PC-9 (cell line): Measurements from ENCODE around the gene ANKRD39. TPM values are rescaled to one million over a fixed set of nuclear protein-coding genes. Genes with fewer than 3 reads are reported as not detected.

Source experiments
- BruUV-seq: library from RNA; stranded (reverse); fragments of 400-500 nt; replicated peaks from 2 replicates; lab custom pipeline; 2021; lab: Mats Ljungman, UMichigan
- CTCF ChIA-PET: fragments of 300-600 bp; sonication (Branson Sonifier 250); formaldehyde crosslinking; loops from one replicate; lab custom pipeline; 2022; ENCODE audit warnings: antibody characterized with exemption; lab: Charles Lee
- POLR2A ChIA-PET: fragments of 300-600 bp; sonication (Branson Sonifier 250); formaldehyde crosslinking; loops from one replicate; lab custom pipeline; 2022; ENCODE audit warnings: antibody characterized with exemption; ENCODE audit not compliant: unreplicated experiment; lab: Charles Lee
- DNase-seq, 2 experiments: peaks; one replicate each; pipeline versions ENCODE4 v3.0.0 to v3.0.0-alpha.2; 2015 to 2022; ENCODE audit warnings: mixed read lengths in 1 of 2
- H2AFZ ChIP-seq: fragments of 200-600 bp; sonication (generic); 2 replicates; pipeline ENCODE4 v1.8.1; 2017; ENCODE audit warnings: antibody characterized with exemption
- H3F3A ChIP-seq: fragments of 200-600 bp; sonication (generic); 2 replicates; pipeline ENCODE4 v1.8.1; 2017; ENCODE audit warnings: antibody characterized with exemption, mild to moderate bottlenecking, low read depth; ENCODE audit not compliant: insufficient read depth
- H3K27ac ChIP-seq: fragments of 200-600 bp; sonication (generic); 2 replicates; pipeline ENCODE4 v1.6.1; 2016; ENCODE audit warnings: mixed run types
- H3K27me3 ChIP-seq: fragments of 200-600 bp; sonication (generic); 2 replicates; pipeline ENCODE4 v1.6.1; 2016; ENCODE audit warnings: low read depth, mixed run types; ENCODE audit not compliant: insufficient read depth
- H3K36me3 ChIP-seq: fragments of 200-600 bp; sonication (generic); 2 replicates; pipeline ENCODE4 v1.6.1; 2016; ENCODE audit warnings: low read depth, mixed run types
- H3K4me1 ChIP-seq: fragments of 200-600 bp; sonication (generic); replicated peaks from 2 replicates; pipeline ENCODE4 v1.6.1; 2016; ENCODE audit warnings: mixed run types; ENCODE audit not compliant: insufficient read depth
- H3K4me2 ChIP-seq: fragments of 200-600 bp; sonication (generic); 2 replicates; pipeline ENCODE4 v1.6.1; 2017; ENCODE audit warnings: mixed run types
- H3K4me3 ChIP-seq: fragments of 200-600 bp; sonication (generic); 2 replicates; pipeline ENCODE4 v1.6.1; 2016; ENCODE audit warnings: mixed run types
- H3K79me2 ChIP-seq: fragments of 200-600 bp; sonication (generic); 2 replicates; pipeline ENCODE4 v1.6.1; 2017; ENCODE audit warnings: low read depth, mixed run types
- H3K9me2 ChIP-seq: fragments of 200-600 bp; sonication (generic); 2 replicates; pipeline ENCODE4 v1.8.1; 2017; ENCODE audit warnings: mild to moderate bottlenecking; ENCODE audit not compliant: insufficient read depth
- H3K9me3 ChIP-seq: fragments of 200-600 bp; sonication (generic); 2 replicates; pipeline ENCODE4 v1.8.1; 2016; ENCODE audit warnings: low read depth; ENCODE audit not compliant: insufficient read depth
- H4K20me1 ChIP-seq: fragments of 200-600 bp; sonication (generic); 2 replicates; pipeline ENCODE4 v1.8.1; 2017; ENCODE audit not compliant: insufficient read depth
- EZH2 ChIP-seq: fragments of 200-600 bp; sonication (generic); IDR thresholded peaks from 2 replicates; pipeline ENCODE4 v1.8.0; 2017; ENCODE audit warnings: antibody characterized with exemption, low read depth
- intact Hi-C: fragments of 100-400 bp; cut with micrococcal nuclease; formaldehyde crosslinking; loops from one replicate; pipeline ENCODE4 v1.10.0; 2022; ENCODE audit not compliant: unreplicated experiment
- total RNA-seq: library from RNA; stranded (reverse); gene quantifications from 2 replicates; pipeline ENCODE4 v1.2.3, GENCODE V29; 2021
- TF ChIP-seq, protein P1 (sequence below): fragments of 200-600 bp; sonication (generic); conservative IDR thresholded peaks from 2 replicates; pipeline ENCODE4 v1.6.1; 2017; ENCODE audit warnings: mixed run types, antibody characterized with exemption, mild to moderate bottlenecking, moderate library complexity

The ANKRD39 gene
- total RNA-seq, 1 experiment from 2014 or later: 19.0 TPM

DNA sequence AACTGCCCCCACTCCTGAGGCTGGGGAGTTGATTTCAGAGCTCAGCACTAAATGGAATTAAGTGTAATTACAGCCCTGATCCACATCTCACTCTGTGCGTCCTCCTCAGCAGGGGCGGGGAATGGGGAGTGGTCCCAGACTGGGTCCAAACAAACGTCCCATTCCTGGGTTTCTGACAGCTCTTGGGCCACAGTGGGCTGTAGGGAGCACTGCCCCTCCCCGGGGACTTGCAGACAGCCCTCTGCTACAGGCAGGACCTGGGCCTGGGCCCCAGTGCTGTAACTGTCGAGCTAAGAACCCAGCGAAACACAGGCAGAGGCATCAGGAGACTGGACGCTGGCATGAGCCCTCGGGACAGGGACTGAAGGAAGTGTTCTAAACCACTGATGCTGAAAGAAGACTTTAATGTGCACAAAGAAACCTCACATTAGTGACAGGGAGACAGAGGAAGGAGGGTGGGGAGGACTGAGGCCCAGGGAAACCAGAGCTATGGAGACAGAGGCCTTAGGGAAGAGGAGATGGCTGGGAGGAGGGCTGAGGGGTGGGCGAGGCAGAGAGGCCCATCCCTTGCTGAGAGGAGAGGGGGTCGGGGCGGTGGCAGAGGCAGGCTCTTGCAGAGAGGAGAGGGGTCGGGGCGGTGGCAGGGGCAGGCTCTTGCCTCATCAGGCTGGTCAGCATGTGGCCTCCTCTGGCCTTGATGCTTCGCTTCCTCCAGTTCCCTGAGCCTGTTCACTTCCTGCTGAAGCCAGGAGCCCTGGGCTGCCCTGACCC, 17.9 kb upstream of the ANKRD39 start:
- Histone ChIP-seq H3K4me2 (peak overlapping the region; percentile 59), H3K79me2 (no peaks in the 10 kb centered on the region), H4K20me1 (no peaks in the 10 kb centered on the region), H2AFZ (no peak overlapping the region), H3K27ac (peak overlapping the region; percentile 49), H3K9me2 (no peaks in the 10 kb centered on the region), H3F3A (peaks cover 43% of the 10 kb centered on the region; the same call in 1 of the 2 replicates), H3K36me3 (no peaks in the 10 kb centered on the region), H3K9me3 (no peaks in the 10 kb centered on the region), H3K27me3 (no peaks in the 10 kb centered on the region), H3K4me3 (no peak overlapping the region), H3K4me1 (peaks cover 78% of the 10 kb centered on the region)
- DNase-seq: no peak
- ChIA-PET CTCF (no interaction called here), POLR2A (interaction anchor here (2.0 kb wide), 1 partner anchor 9 kb away, joined by 11 read pairs; no protein-coding TSS in a partner anchor)
- BruUV-seq: no TSS peak
- TF ChIP-seq, protein P1, sequence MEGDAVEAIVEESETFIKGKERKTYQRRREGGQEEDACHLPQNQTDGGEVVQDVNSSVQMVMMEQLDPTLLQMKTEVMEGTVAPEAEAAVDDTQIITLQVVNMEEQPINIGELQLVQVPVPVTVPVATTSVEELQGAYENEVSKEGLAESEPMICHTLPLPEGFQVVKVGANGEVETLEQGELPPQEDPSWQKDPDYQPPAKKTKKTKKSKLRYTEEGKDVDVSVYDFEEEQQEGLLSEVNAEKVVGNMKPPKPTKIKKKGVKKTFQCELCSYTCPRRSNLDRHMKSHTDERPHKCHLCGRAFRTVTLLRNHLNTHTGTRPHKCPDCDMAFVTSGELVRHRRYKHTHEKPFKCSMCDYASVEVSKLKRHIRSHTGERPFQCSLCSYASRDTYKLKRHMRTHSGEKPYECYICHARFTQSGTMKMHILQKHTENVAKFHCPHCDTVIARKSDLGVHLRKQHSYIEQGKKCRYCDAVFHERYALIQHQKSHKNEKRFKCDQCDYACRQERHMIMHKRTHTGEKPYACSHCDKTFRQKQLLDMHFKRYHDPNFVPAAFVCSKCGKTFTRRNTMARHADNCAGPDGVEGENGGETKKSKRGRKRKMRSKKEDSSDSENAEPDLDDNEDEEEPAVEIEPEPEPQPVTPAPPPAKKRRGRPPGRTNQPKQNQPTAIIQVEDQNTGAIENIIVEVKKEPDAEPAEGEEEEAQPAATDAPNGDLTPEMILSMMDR: no peak
- no peak for TF ChIP-seq EZH2
- intact Hi-C loops: loop anchor here (1.0 kb wide), 1 partner anchor 9 kb away; no protein-coding TSS in a partner anchor

DNA sequence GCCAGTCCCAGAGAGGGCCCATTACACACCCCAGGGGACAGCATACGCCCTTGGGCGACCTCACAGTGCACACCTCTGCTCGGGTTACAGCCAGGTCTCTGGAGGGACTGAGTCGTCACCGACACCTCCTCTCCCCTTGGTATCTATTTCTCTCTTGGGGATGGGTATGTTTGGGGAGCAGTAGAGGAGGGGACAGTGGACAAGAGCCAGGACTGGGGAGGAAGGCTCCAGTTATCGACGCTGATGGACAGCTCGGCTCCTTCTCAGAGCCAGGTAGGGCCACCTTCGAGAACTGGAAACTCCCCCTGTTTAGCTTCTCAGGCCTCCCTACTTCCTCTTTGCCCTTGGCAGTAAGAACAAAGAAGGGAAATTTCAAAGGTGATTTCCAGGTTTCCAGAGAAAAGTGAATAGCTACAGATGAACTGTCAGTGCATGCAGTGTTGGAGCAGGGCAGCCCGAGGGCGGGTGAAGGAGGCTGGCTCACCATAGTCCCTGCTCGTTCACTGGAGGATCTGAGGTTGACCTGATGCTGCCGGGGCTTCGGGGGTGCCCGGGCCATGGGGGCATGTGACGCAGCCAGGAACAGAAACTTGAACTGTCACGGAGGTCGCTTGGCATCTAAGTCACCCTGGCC, 16.5 kb upstream of the ANKRD39 start:
- POLR2A ChIA-PET: interaction anchor here (0.6 to 2.0 kb wide), 3 partner anchors 10 to 52 kb away, joined by 4 to 11 read pairs (median 7); no protein-coding TSS in a partner anchor
- H3K27ac ChIP-seq: peak overlapping the region; percentile 3; the same call in 1 of the 2 replicates
- DNase-seq: peak; percentile 55 to 59
- no peaks in the 10 kb centered on the region for H3K9me3 ChIP-seq
- intact Hi-C loops: no loop called here
- no peaks in the 10 kb centered on the region for H3K9me2 ChIP-seq
- TF ChIP-seq EZH2: no peak
- TF ChIP-seq, protein P1: no peak
- peaks cover 77% of the 10 kb centered on the region for H3K4me1 ChIP-seq
- no peaks in the 10 kb centered on the region for H3K79me2 ChIP-seq
- CTCF ChIA-PET: interaction anchor here (1.1 kb wide), 1 partner anchor 10 kb away, joined by 3 read pairs; no protein-coding TSS in a partner anchor
- peaks cover 43% of the 10 kb centered on the region; the same call in 1 of the 2 replicates for H3F3A ChIP-seq
- H2AFZ ChIP-seq: no peak overlapping the region
- no peak overlapping the region for H3K4me3 ChIP-seq
- H4K20me1 ChIP-seq: no peaks in the 10 kb centered on the region
- H3K36me3 ChIP-seq: no peaks in the 10 kb centered on the region
- peak overlapping the region; percentile 59 for H3K4me2 ChIP-seq
- H3K27me3 ChIP-seq: no peaks in the 10 kb centered on the region
- no TSS peak for BruUV-seq

- no peaks in the 10 kb centered on the region for H3K9me3 ChIP-seq
- no peak for TF ChIP-seq EZH2
- TF ChIP-seq, protein P1: no peak
- no peaks in the 10 kb centered on the region for H3K9me2 ChIP-seq
- DNase-seq: no peak
- ChIA-PET CTCF (interaction anchor here (0.6 to 1.7 kb wide), 3 partner anchors 11 to 115 kb away, joined by 3 to 4 read pairs (median 3); no protein-coding TSS in a partner anchor), POLR2A (interaction anchor here (0.7 to 1.0 kb wide), 2 partner anchors 15 to 16 kb away, joined by 7 to 32 read pairs; partner anchors contain the start of gene ANKRD39)
- no peak overlapping the region for H3K4me3 ChIP-seq
- H3K27ac ChIP-seq: peak overlapping the region; percentile 3; the same call in 1 of the 2 replicates
- H3K27me3 ChIP-seq: no peaks in the 10 kb centered on the region
- H3K79me2 ChIP-seq: peaks cover 4% of the 10 kb centered on the region; the same call in 1 of the 2 replicates
- peaks cover 76% of the 10 kb centered on the region for H3K4me1 ChIP-seq
- intact Hi-C loops: loop anchor here (2.0 kb wide), 1 partner anchor 13 kb away; no protein-coding TSS in a partner anchor
- no TSS peak for BruUV-seq
- no peaks in the 10 kb centered on the region for H3K36me3 ChIP-seq
- no peak overlapping the region for H2AFZ ChIP-seq
- peak overlapping the region; percentile 59 for H3K4me2 ChIP-seq
- peaks cover 43% of the 10 kb centered on the region; the same call in 1 of the 2 replicates for H3F3A ChIP-seq
- no peaks in the 10 kb centered on the region for H4K20me1 ChIP-seq
Measured at GRCh38 chr2:96873651-96874096, 15.9 kb upstream of the ANKRD39 start.
